ENCODE data around the gene PTPN14.

PTPN14 gene

GRCh38 chr1:214550857-214551435 lies 456 bp downstream of the PTPN14 start:
- Mint-ChIP-seq H3K4me3 (peak overlapping the region; percentile 77), H3K27me3 (peaks cover 64% of the 10 kb centered on the region), H3K27ac (no peak overlapping the region), H3K36me3 (ENCODE audit: low read depth) (no peaks in the 10 kb centered on the region), H3K9me3 (no peaks in the 10 kb centered on the region), H3K4me1 (ENCODE audit: low read depth) (peaks cover 7% of the 10 kb centered on the region)
- no peak for DNase-seq

- DNase-seq, result no peak
- Mint-ChIP-seq H3K36me3 (ENCODE audit: low read depth) (no peaks in the 10 kb centered on the region), H3K4me3 (peak overlapping the region; percentile 77), H3K4me1 (ENCODE audit: low read depth) (peaks cover 7% of the 10 kb centered on the region), H3K9me3 (no peaks in the 10 kb centered on the region), H3K27ac (no peak overlapping the region), H3K27me3 (peaks cover 64% of the 10 kb centered on the region)
Measured at GRCh38 chr1:214550013-214550856, 1.2 kb downstream of the PTPN14 start.

GRCh38 chr1:214549604-214550003 lies 1.8 kb downstream of the PTPN14 start:
- H3K4me3 Mint-ChIP-seq, result peak overlapping the region; percentile 77
- no peak overlapping the region for H3K27ac Mint-ChIP-seq
- peaks cover 64% of the 10 kb centered on the region for H3K27me3 Mint-ChIP-seq
- H3K36me3 Mint-ChIP-seq (ENCODE audit: low read depth), result no peaks in the 10 kb centered on the region
- no peak for DNase-seq
- no peaks in the 10 kb centered on the region for H3K9me3 Mint-ChIP-seq
- H3K4me1 Mint-ChIP-seq (ENCODE audit: low read depth), result peaks cover 7% of the 10 kb centered on the region

- Mint-ChIP-seq H3K4me1 (ENCODE audit: low read depth) (peaks cover 7% of the 10 kb centered on the region), H3K36me3 (ENCODE audit: low read depth) (no peaks in the 10 kb centered on the region), H3K27me3 (peaks cover 62% of the 10 kb centered on the region), H3K27ac (no peak overlapping the region), H3K9me3 (no peaks in the 10 kb centered on the region), H3K4me3 (no peak overlapping the region)
- DNase-seq, result no peak
Measured at GRCh38 chr1:214548988-214549387, 2.4 kb downstream of the PTPN14 start.

GRCh38 chr1:214548271-214548670 lies 3.1 kb downstream of the PTPN14 start:
- Mint-ChIP-seq H3K36me3 (ENCODE audit: low read depth) (no peaks in the 10 kb centered on the region), H3K27me3 (peaks cover 58% of the 10 kb centered on the region), H3K4me3 (no peak overlapping the region), H3K9me3 (no peaks in the 10 kb centered on the region), H3K4me1 (ENCODE audit: low read depth) (peaks cover 7% of the 10 kb centered on the region), H3K27ac (no peak overlapping the region)
- DNase-seq, result no peak

GRCh38 chr1:214547747-214548146 lies 3.7 kb downstream of the PTPN14 start:
- H3K4me1 Mint-ChIP-seq (ENCODE audit: low read depth), result peaks cover 7% of the 10 kb centered on the region
- H3K9me3 Mint-ChIP-seq, result no peaks in the 10 kb centered on the region
- H3K4me3 Mint-ChIP-seq, result no peak overlapping the region
- peaks cover 57% of the 10 kb centered on the region for H3K27me3 Mint-ChIP-seq
- no peak overlapping the region for H3K27ac Mint-ChIP-seq
- H3K36me3 Mint-ChIP-seq (ENCODE audit: low read depth), result no peaks in the 10 kb centered on the region
- no peak for DNase-seq

- no peak for DNase-seq
- Mint-ChIP-seq H3K4me1 (ENCODE audit: low read depth) (peaks cover 7% of the 10 kb centered on the region), H3K27me3 (peaks cover 57% of the 10 kb centered on the region), H3K27ac (no peak overlapping the region), H3K9me3 (no peaks in the 10 kb centered on the region), H3K36me3 (ENCODE audit: low read depth) (no peaks in the 10 kb centered on the region), H3K4me3 (no peak overlapping the region)
Measured at GRCh38 chr1:214546886-214547641, 4.3 kb downstream of the PTPN14 start.

GRCh38 chr1:214546084-214546483 lies 5.3 kb downstream of the PTPN14 start:
- Mint-ChIP-seq H3K27ac (no peak overlapping the region), H3K36me3 (ENCODE audit: low read depth) (no peaks in the 10 kb centered on the region), H3K4me3 (no peak overlapping the region), H3K9me3 (no peaks in the 10 kb centered on the region), H3K4me1 (ENCODE audit: low read depth) (peaks cover 1% of the 10 kb centered on the region), H3K27me3 (peaks cover 50% of the 10 kb centered on the region)
- no peak for DNase-seq

- no peak for DNase-seq
- no peaks in the 10 kb centered on the region for H3K9me3 Mint-ChIP-seq
- peaks cover 43% of the 10 kb centered on the region for H3K27me3 Mint-ChIP-seq
- H3K4me3 Mint-ChIP-seq, result no peak overlapping the region
- H3K27ac Mint-ChIP-seq, result no peak overlapping the region
- no peaks in the 10 kb centered on the region for H3K36me3 Mint-ChIP-seq (ENCODE audit: low read depth)
- H3K4me1 Mint-ChIP-seq (ENCODE audit: low read depth), result no peaks in the 10 kb centered on the region
Measured at GRCh38 chr1:214545293-214545692, 6.1 kb downstream of the PTPN14 start.

- no peak for DNase-seq
- H3K27me3 Mint-ChIP-seq, result peaks cover 38% of the 10 kb centered on the region
- no peak overlapping the region for H3K4me3 Mint-ChIP-seq
- no peaks in the 10 kb centered on the region for H3K36me3 Mint-ChIP-seq (ENCODE audit: low read depth)
- H3K27ac Mint-ChIP-seq, result no peak overlapping the region
- no peaks in the 10 kb centered on the region for H3K9me3 Mint-ChIP-seq
- H3K4me1 Mint-ChIP-seq (ENCODE audit: low read depth), result no peaks in the 10 kb centered on the region
Measured at GRCh38 chr1:214544791-214545190, 6.6 kb downstream of the PTPN14 start.

- peaks cover 17% of the 10 kb centered on the region for H3K27me3 Mint-ChIP-seq
Measured at GRCh38 chr1:214542275-214543199, 8.9 kb downstream of the PTPN14 start.

GRCh38 chr1:214541693-214542092 lies 9.7 kb downstream of the PTPN14 start:
- Mint-ChIP-seq H3K27me3 (peaks cover 13% of the 10 kb centered on the region), H3K9me3 (no peaks in the 10 kb centered on the region), H3K4me3 (no peak overlapping the region)

More at GRCh38 chr1:214542275-214543199, 8.9 kb downstream of the PTPN14 start:
- DNase-seq, result no peak
- Mint-ChIP-seq H3K27ac (no peak overlapping the region), H3K4me3 (no peak overlapping the region), H3K36me3 (ENCODE audit: low read depth) (no peaks in the 10 kb centered on the region), H3K9me3 (no peaks in the 10 kb centered on the region), H3K4me1 (ENCODE audit: low read depth) (no peaks in the 10 kb centered on the region)

GRCh38 chr1:214541206-214541605 lies 10.2 kb downstream of the PTPN14 start:
- Mint-ChIP-seq H3K9me3 (no peaks in the 10 kb centered on the region), H3K4me3 (no peak overlapping the region), H3K27ac (no peak overlapping the region), H3K4me1 (ENCODE audit: low read depth) (no peaks in the 10 kb centered on the region), H3K27me3 (peaks cover 13% of the 10 kb centered on the region), H3K36me3 (ENCODE audit: low read depth) (no peaks in the 10 kb centered on the region)
- DNase-seq, result no peak

More at GRCh38 chr1:214541693-214542092, 9.7 kb downstream of the PTPN14 start:
- DNase-seq, result no peak
- Mint-ChIP-seq H3K36me3 (ENCODE audit: low read depth) (no peaks in the 10 kb centered on the region), H3K4me1 (ENCODE audit: low read depth) (no peaks in the 10 kb centered on the region), H3K27ac (no peak overlapping the region)

- no peaks in the 10 kb centered on the region for H3K4me1 Mint-ChIP-seq (ENCODE audit: low read depth)
Measured at GRCh38 chr1:214540324-214540723, 11.1 kb downstream of the PTPN14 start.

More at GRCh38 chr1:214540324-214540723, 11.1 kb downstream of the PTPN14 start:
- Mint-ChIP-seq H3K36me3 (ENCODE audit: low read depth) (no peaks in the 10 kb centered on the region), H3K4me3 (no peak overlapping the region), H3K27ac (no peak overlapping the region), H3K9me3 (no peaks in the 10 kb centered on the region), H3K27me3 (peaks cover 13% of the 10 kb centered on the region)
- DNase-seq, result no peak
